Stimulated activated CD8-positive, alpha-beta memory T cell treated with anti-CD3 and anti-CD28 coated beads, Interleukin-15, amount 100 ng/mL, for 24 hours (primary cell): ENCODE data around the gene MEG3.
"Not testable (repeated sequence)": the region's sequence is repeated elsewhere in the genome, so short reads cannot be mapped to it uniquely, and the experiment has no call there.

ENCODE experiments used
- DNase-seq: peaks from one replicate; pipeline ENCODE4 v3.0.0-alpha.2; 2020; ENCODE audit warnings: low read depth

Gene MEG3

GRCh38 chr14:100789460-100790417 lies 36.2 kb upstream of the MEG3 start:
- no peak for DNase-seq

- no peak for DNase-seq
Measured at GRCh38 chr14:100790502-100791347, 35.2 kb upstream of the MEG3 start.

GRCh38 chr14:100791348-100791735 lies 34.6 kb upstream of the MEG3 start:
- no peak for DNase-seq

- no peak for DNase-seq
Measured at GRCh38 chr14:100791995-100792394, 33.9 kb upstream of the MEG3 start.

GRCh38 chr14:100796946-100797345 lies 29.0 kb upstream of the MEG3 start:
- DNase-seq, result no peak

GRCh38 chr14:100800041-100800440 lies 25.9 kb upstream of the MEG3 start:
- no peak for DNase-seq

GRCh38 chr14:100801433-100801832 lies 24.5 kb upstream of the MEG3 start:
- not testable (repeated sequence) for DNase-seq

GRCh38 chr14:100802179-100802578 lies 23.7 kb upstream of the MEG3 start:
- DNase-seq, result no peak

GRCh38 chr14:100802766-100803165 lies 23.2 kb upstream of the MEG3 start:
- DNase-seq, result no peak

- no peak for DNase-seq
Measured at GRCh38 chr14:100803226-100803625, 22.7 kb upstream of the MEG3 start.

- no peak for DNase-seq
Measured at GRCh38 chr14:100803676-100804075, 22.2 kb upstream of the MEG3 start.

GRCh38 chr14:100804138-100804537 lies 21.8 kb upstream of the MEG3 start:
- no peak for DNase-seq

GRCh38 chr14:100804558-100805309 lies 21.2 kb upstream of the MEG3 start:
- no peak for DNase-seq

GRCh38 chr14:100806386-100806785 lies 19.5 kb upstream of the MEG3 start:
- DNase-seq, result no peak

GRCh38 chr14:100807496-100807895 lies 18.4 kb upstream of the MEG3 start:
- no peak for DNase-seq

GRCh38 chr14:100807979-100808734 lies 17.8 kb upstream of the MEG3 start:
- no peak for DNase-seq

- no peak for DNase-seq
Measured at GRCh38 chr14:100810435-100810834, 15.5 kb upstream of the MEG3 start.

GRCh38 chr14:100810861-100811461 lies 15.0 kb upstream of the MEG3 start:
- no peak for DNase-seq

- DNase-seq, result no peak
Measured at GRCh38 chr14:100813291-100813690, 12.6 kb upstream of the MEG3 start.

- DNase-seq, result no peak
Measured at GRCh38 chr14:100815478-100816285, 10.2 kb upstream of the MEG3 start.
